Adrenal gland (tissue), 5 donors: ENCODE results near the gene HTR4.

Source experiments
- POLR2A ChIP-seq, 2 donors: fragments of 450-650 bp; IDR thresholded peaks; one replicate each; pipeline ENCODE4 v1.6.1; 2017; ENCODE audit warnings: antibody characterized with exemption in 2 of 2, mild to moderate bottlenecking in 2 of 2, moderate library complexity in 1 of 2
- TF ChIP-seq, protein P1 (sequence below), 6 experiments: fragments of 450-650 bp in 4 of 6; fragments of 200-600 bp in 2 of 6; sonication (generic) in 1 of 6; IDR thresholded peaks; 1 replicate in 5 of 6; 2 replicates in 1 of 6; pipeline versions ENCODE4 v1.5.1 to v1.8.0; 2016 to 2021; ENCODE audit warnings: antibody characterized with exemption in 6 of 6, mild to moderate bottlenecking in 2 of 6, moderate library complexity in 1 of 6
- donor health status: DM: no; HTN: no; CAD: no.

DNA sequence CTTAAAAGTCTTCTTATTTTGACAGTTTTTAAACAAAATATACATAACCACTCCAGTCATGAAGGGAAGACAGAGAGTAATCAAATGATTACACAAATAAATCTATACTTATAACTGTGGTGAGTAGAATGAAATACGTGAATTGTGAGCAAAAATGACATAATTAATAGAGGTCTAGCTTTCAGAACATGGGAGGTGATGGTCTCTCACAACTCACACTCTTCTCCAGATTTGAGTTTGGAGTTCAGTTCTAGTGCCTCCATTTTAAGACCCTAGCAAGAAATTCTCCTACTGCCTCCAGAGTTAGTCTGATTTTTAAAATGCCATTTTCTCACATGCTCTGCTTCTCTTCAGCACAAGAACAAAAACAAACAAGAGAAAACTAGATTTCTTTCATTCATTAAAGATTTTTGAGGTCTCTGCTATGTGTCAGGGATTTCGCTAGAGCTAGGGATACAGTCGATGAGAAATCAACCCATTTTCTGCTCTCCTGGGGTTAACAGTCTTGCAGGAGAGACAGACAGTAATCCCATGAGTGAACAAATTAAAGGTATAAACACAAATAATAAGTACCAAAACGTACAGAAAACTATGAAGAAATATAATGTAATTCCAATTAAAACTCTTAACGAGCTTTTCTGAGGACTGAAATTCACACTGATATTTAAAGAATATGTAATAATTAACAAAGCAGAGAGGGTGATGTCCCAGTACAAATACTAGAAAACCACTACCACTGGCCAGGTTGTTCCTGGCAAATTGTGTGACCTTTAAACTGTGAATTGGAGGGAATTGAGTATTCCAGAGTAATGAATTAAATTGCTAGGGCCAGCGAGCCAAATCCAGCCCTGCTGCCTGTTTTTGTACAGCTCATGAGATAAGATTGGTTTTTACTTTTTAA is 27.1 kb upstream of the HTR4 start:
- TF ChIP-seq, protein P1, sequence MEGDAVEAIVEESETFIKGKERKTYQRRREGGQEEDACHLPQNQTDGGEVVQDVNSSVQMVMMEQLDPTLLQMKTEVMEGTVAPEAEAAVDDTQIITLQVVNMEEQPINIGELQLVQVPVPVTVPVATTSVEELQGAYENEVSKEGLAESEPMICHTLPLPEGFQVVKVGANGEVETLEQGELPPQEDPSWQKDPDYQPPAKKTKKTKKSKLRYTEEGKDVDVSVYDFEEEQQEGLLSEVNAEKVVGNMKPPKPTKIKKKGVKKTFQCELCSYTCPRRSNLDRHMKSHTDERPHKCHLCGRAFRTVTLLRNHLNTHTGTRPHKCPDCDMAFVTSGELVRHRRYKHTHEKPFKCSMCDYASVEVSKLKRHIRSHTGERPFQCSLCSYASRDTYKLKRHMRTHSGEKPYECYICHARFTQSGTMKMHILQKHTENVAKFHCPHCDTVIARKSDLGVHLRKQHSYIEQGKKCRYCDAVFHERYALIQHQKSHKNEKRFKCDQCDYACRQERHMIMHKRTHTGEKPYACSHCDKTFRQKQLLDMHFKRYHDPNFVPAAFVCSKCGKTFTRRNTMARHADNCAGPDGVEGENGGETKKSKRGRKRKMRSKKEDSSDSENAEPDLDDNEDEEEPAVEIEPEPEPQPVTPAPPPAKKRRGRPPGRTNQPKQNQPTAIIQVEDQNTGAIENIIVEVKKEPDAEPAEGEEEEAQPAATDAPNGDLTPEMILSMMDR (IDR thresholded peaks at IDR 0.05) = no peak
- TF ChIP-seq POLR2A (IDR thresholded peaks at IDR 0.05) = no peak
